HepG2 (cell line): ENCODE data around the gene ZFP28. TPM values are rescaled to one million over a fixed set of nuclear protein-coding genes. Genes with fewer than 3 reads are reported as not detected.

Source experiments
- ATAC-seq: fragments of 200-7000 bp; cut with Tn5 transposase; 3 replicates; pipeline ENCODE4 v1.9.1; 2020; ENCODE audit warnings: mild to moderate bottlenecking, moderate library complexity
- BruUV-seq: library from RNA; stranded (reverse); fragments of 400-500 nt; replicated peaks from 2 replicates; lab custom pipeline; 2021; lab: Mats Ljungman, UMichigan
- CTCF ChIA-PET: fragments of 300-600 bp; formaldehyde crosslinking; extraction: SDS; loops from one replicate; lab custom pipeline; 2021; ENCODE audit warnings: low total read pairs, inconsistent platforms, low intra/inter-chr PET ratio; lab: Yijun Ruan, JAX
- POLR2A ChIA-PET: fragments of 350-600 bp; sonication (Branson Sonifier 250); formaldehyde crosslinking; loops from one replicate; lab custom pipeline; 2020; ENCODE audit warnings: antibody characterized with exemption, inconsistent platforms; lab: Yijun Ruan, JAX
- DNase-seq: peaks from one replicate; pipeline ENCODE4 v3.0.0-alpha.2; 2015; ENCODE audit warnings: low spot score
- FAIRE-seq: peaks from 3 replicates; lab custom pipeline; 2011; peaks lifted over from hg19 to GRCh38; lab: Jason Lieb, UNC
- H2AFZ ChIP-seq: one replicate; pipeline ENCODE4 v1.6.1; 2011; ENCODE audit warnings: low read length, inconsistent platforms
- H3K27ac ChIP-seq: fragments of 300-600 bp; 3 replicates; pipeline ENCODE4 v1.8.0; 2011; ENCODE audit warnings: mixed run types, mild to moderate bottlenecking, mixed read lengths, low read length, inconsistent platforms; ENCODE audit not compliant: insufficient read depth; ENCODE audit errors: extremely low read length
- H3K27me3 ChIP-seq, 2 experiments: fragments of 200-600 bp in 1 of 2; 2 replicates in 1 of 2; 3 replicates in 1 of 2; pipeline versions ENCODE4 v1.6.0 to v1.8.0; 2011; ENCODE audit warnings: low read length in 2 of 2, mild to moderate bottlenecking in 2 of 2, moderate library complexity in 2 of 2, inconsistent platforms in 1 of 2; ENCODE audit not compliant: insufficient read depth in 2 of 2, control insufficient read depth in 1 of 2
- H3K36me3 ChIP-seq, 2 experiments: fragments of 200-600 bp in 1 of 2; replicated peaks in 1 of 2; 2 replicates in 1 of 2; 3 replicates in 1 of 2; pipeline versions ENCODE4 v1.5.1 to v1.8.0; 2011; ENCODE audit warnings: low read length in 2 of 2, inconsistent platforms in 1 of 2; ENCODE audit not compliant: insufficient read depth in 2 of 2, control insufficient read depth in 1 of 2
- H3K4me1 ChIP-seq: 2 replicates; pipeline ENCODE4 v1.5.1; 2012; ENCODE audit warnings: low read length, inconsistent platforms; ENCODE audit not compliant: insufficient read depth
- H3K4me2 ChIP-seq: 2 replicates; pipeline ENCODE4 v1.6.0; 2011; ENCODE audit warnings: low read depth, low read length, inconsistent platforms
- H3K4me3 ChIP-seq, 3 experiments: fragments of 200-600 bp in 1 of 3; sonication (generic), shearing (Covaris generic) in 1 of 3; replicated peaks in 1 of 3; 2 replicates each; pipeline ENCODE4 v1.5.1; 2011 to 2016; ENCODE audit warnings: low read length in 3 of 3, inconsistent platforms in 2 of 3, low read depth in 2 of 3, mild to moderate bottlenecking in 2 of 3, control low read depth in 1 of 3, mixed read lengths in 1 of 3; ENCODE audit not compliant: insufficient read depth in 1 of 3
- H3K79me2 ChIP-seq: one replicate; pipeline ENCODE4 v1.6.1; 2011; ENCODE audit warnings: low read length, inconsistent platforms; ENCODE audit not compliant: insufficient read depth
- H3K9ac ChIP-seq: 2 replicates; pipeline ENCODE4 v1.6.0; 2011; ENCODE audit warnings: mild to moderate bottlenecking, low read depth, low read length, inconsistent platforms; ENCODE audit not compliant: insufficient read depth
- H3K9me3 ChIP-seq: 2 replicates; pipeline ENCODE4 v1.5.1; 2012; ENCODE audit warnings: mild to moderate bottlenecking, low read length
- H4K20me1 ChIP-seq: 2 replicates; pipeline ENCODE4 v1.6.0; 2011; ENCODE audit warnings: inconsistent platforms, mild to moderate bottlenecking, low read length, moderate library complexity; ENCODE audit not compliant: insufficient read depth
- ELF4 ChIP-seq: sonication (generic); formaldehyde crosslinking; IDR thresholded peaks from 2 replicates; pipeline ENCODE4 v1.5.0; 2020; ENCODE audit warnings: missing genetic modification reagents, mild to moderate bottlenecking, moderate library complexity, borderline replicate concordance
- KMT2A ChIP-seq: sonication (generic); formaldehyde crosslinking; IDR thresholded peaks from 2 replicates; pipeline ENCODE4 v1.4.0; 2020; ENCODE audit warnings: missing genetic modification reagents
- MAFF ChIP-seq: IDR thresholded peaks from 2 replicates; pipeline ENCODE4 v1.6.1; 2011; ENCODE audit warnings: low read depth, low read length, improper control_type of control experiment
- MAFK ChIP-seq, 2 experiments: IDR thresholded peaks in 1 of 2; conservative IDR thresholded peaks in 1 of 2; 2 replicates each; pipeline ENCODE4 v1.6.1; 2011; ENCODE audit warnings: improper control_type of control experiment in 2 of 2, low read length in 2 of 2
- TMF1 ChIP-seq: sonication (generic); formaldehyde crosslinking; IDR thresholded peaks from 2 replicates; pipeline ENCODE4 v1.8.1; 2022; ENCODE audit warnings: low read depth, missing genetic modification reagents
- USF2 ChIP-seq, 2 experiments: sonication (generic) in 1 of 2; formaldehyde crosslinking in 1 of 2; IDR thresholded peaks; 2 replicates each; pipeline versions ENCODE4 v1.5.1 to v1.6.1; 2011 to 2020; ENCODE audit warnings: borderline replicate concordance in 1 of 2, low read depth in 1 of 2, low read length in 1 of 2, mild to moderate bottlenecking in 1 of 2, missing genetic modification reagents in 1 of 2, moderate library complexity in 1 of 2
- ZNF556 ChIP-seq: sonication (generic); formaldehyde crosslinking; IDR thresholded peaks from 2 replicates; pipeline ENCODE4 v1.4.0; 2020; ENCODE audit warnings: mild to moderate bottlenecking, missing genetic modification reagents, borderline replicate concordance
- WGBS: methylation state at CpG from one replicate; pipeline ENCODE4 v1.1.6; 2017; ENCODE audit warnings: low lambda C conversion rate; 5-methylcytosine and 5-hydroxymethylcytosine counted together
- in situ Hi-C: cut with HindIII; loops from 2 replicates; pipeline ENCODE4 v1.10.0; 2017; ENCODE audit warnings: low pct_unique_long_range_greater_than_20kb; ENCODE audit not compliant: extremely low pct_ligation_motif_present
- intact Hi-C: fragments of 100-400 bp; cut with micrococcal nuclease; formaldehyde crosslinking; loops from one replicate; pipeline ENCODE4 v1.10.0; 2022; ENCODE audit not compliant: unreplicated experiment
- polyA plus RNA-seq, 8 experiments: library from polyadenylated mRNA; depleted of rRNA in 3 of 8; stranded (reverse) in 7 of 8; unstranded in 1 of 8; fragments of >200 nt; fragmentation: Illumina TruSeq in 4 of 8; extraction: Trizol in 4 of 8; gene quantifications; 2 replicates each; pipeline versions ENCODE4 v1.2.1 to v1.2.3, GENCODE V29; 2011 to 2016; ENCODE audit warnings: low read depth in 4 of 8, missing spikeins in 1 of 8, mixed read lengths in 1 of 8; ENCODE audit not compliant: insufficient read depth in 1 of 8
- total RNA-seq, 5 experiments: library from RNA; depleted of rRNA; stranded (reverse); fragments of >200 nt; fragmentation: Illumina TruSeq; extraction: Trizol; gene quantifications; 2 replicates each; pipeline ENCODE4 v1.2.3, GENCODE V29; 2016; ENCODE audit warnings: low read depth in 1 of 5
- TF ChIP-seq, protein P1 (sequence below): sonication (generic); formaldehyde crosslinking; IDR thresholded peaks from 2 replicates; pipeline ENCODE4 v1.4.0; 2020; ENCODE audit warnings: mild to moderate bottlenecking, missing genetic modification reagents

Gene ZFP28
- total and polyA plus RNA-seq, 2 of the 13 experiments (the other 11 are each of a cell fraction or from before 2014, with no cell fraction given): not detected

GRCh38 chr19:56572589-56572988, 33.8 kb downstream of the ZFP28 start (continued):
- TF ChIP-seq USF2 (IDR thresholded peaks at IDR 0.05; ENCODE audit: low read depth, low read length) (no peak), USF2 (CRISPR knock-in tag; IDR thresholded peaks at IDR 0.05; ENCODE audit: borderline replicate concordance) (no peak), ELF4 (CRISPR knock-in tag) (no peak), TMF1 (CRISPR knock-in tag) (no peak)
- TF ChIP-seq, protein P1, sequence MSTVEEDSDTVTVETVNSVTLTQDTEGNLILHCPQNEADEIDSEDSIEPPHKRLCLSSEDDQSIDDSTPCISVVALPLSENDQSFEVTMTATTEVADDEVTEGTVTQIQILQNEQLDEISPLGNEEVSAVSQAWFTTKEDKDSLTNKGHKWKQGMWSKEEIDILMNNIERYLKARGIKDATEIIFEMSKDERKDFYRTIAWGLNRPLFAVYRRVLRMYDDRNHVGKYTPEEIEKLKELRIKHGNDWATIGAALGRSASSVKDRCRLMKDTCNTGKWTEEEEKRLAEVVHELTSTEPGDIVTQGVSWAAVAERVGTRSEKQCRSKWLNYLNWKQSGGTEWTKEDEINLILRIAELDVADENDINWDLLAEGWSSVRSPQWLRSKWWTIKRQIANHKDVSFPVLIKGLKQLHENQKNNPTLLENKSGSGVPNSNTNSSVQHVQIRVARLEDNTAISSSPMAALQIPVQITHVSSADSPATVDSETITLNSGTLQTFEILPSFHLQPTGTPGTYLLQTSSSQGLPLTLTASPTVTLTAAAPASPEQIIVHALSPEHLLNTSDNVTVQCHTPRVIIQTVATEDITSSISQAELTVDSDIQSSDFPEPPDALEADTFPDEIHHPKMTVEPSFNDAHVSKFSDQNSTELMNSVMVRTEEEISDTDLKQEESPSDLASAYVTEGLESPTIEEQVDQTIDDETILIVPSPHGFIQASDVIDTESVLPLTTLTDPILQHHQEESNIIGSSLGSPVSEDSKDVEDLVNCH: no peak

- CTCF ChIA-PET: no interaction called here
- Histone ChIP-seq H3K9ac (no peak overlapping the region), H3K4me1 (no peaks in the 10 kb centered on the region), H3K4me2 (no peak overlapping the region), H4K20me1 (no peaks in the 10 kb centered on the region), H3K79me2 (no peaks in the 10 kb centered on the region), H2AFZ (no peak overlapping the region), H3K4me3 (no peak overlapping the region), H3K9me3 (peaks cover 89% of the 10 kb centered on the region), H3K36me3 (no peaks in the 10 kb centered on the region), H3K27me3 (no peaks in the 10 kb centered on the region; a peak in 1 of 5 replicates), H3K27ac (no peak overlapping the region)
- POLR2A ChIA-PET: no interaction called here
- in situ Hi-C loops: no loop called here
- TF ChIP-seq MAFK (conservative IDR thresholded peaks at IDR 0.05 in 1 of 2, IDR thresholded peaks at IDR 0.05 in 1 of 2; ENCODE audit: low read length in 2 of 2) (peak; percentile 37 to 49; a peak in 2 of 4 replicates), ZNF556 (CRISPR knock-in tag) (no peak), MAFF (peak; percentile 54; the same call in 1 of the 2 replicates), KMT2A (CRISPR knock-in tag) (no peak)
- no TSS peak for BruUV-seq
- WGBS: 25% methylated on average over 3 of the region's 3 CpGs
- no peak for FAIRE-seq
- intact Hi-C loops: no loop called here
- ATAC-seq: no peak
- no peak for DNase-seq
Measured at GRCh38 chr19:56573914-56574313, 35.2 kb downstream of the ZFP28 start.
